DND-41 (cell line): Measurements from ENCODE around the gene CMTR2.

Experiments used
- EZH2 ChIP-seq: IDR thresholded peaks from 3 replicates; pipeline ENCODE4 v1.6.1; 2012; ENCODE audit warnings: borderline replicate concordance, low read depth, mild to moderate bottlenecking, moderate library complexity, low read length, inconsistent platforms; ENCODE audit not compliant: severe bottlenecking
- TF ChIP-seq, protein P1 (sequence below): IDR thresholded peaks from 2 replicates; pipeline ENCODE4 v1.5.1; 2012; ENCODE audit warnings: borderline replicate concordance, low read length, moderate library complexity, mild to moderate bottlenecking; ENCODE audit not compliant: poor library complexity, severe bottlenecking; ENCODE audit errors: extremely low read depth

- TF ChIP-seq, protein P1, sequence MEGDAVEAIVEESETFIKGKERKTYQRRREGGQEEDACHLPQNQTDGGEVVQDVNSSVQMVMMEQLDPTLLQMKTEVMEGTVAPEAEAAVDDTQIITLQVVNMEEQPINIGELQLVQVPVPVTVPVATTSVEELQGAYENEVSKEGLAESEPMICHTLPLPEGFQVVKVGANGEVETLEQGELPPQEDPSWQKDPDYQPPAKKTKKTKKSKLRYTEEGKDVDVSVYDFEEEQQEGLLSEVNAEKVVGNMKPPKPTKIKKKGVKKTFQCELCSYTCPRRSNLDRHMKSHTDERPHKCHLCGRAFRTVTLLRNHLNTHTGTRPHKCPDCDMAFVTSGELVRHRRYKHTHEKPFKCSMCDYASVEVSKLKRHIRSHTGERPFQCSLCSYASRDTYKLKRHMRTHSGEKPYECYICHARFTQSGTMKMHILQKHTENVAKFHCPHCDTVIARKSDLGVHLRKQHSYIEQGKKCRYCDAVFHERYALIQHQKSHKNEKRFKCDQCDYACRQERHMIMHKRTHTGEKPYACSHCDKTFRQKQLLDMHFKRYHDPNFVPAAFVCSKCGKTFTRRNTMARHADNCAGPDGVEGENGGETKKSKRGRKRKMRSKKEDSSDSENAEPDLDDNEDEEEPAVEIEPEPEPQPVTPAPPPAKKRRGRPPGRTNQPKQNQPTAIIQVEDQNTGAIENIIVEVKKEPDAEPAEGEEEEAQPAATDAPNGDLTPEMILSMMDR = peak; percentile 31
- TF ChIP-seq EZH2 = no peak
Measured at GRCh38 chr16:71288890-71289731, at the start of gene CMTR2.
